ENCODE data around the gene EXOC6B. TPM values are rescaled to one million over a fixed set of nuclear protein-coding genes. Genes with fewer than 3 reads are reported as not detected.
A peak's percentile ranks its signal among the peaks of the same experiment; 100 is the strongest.

EXOC6B gene
- total RNA-seq, 2 experiments from 2014 or later: 8.5 to 8.6 TPM

DNA sequence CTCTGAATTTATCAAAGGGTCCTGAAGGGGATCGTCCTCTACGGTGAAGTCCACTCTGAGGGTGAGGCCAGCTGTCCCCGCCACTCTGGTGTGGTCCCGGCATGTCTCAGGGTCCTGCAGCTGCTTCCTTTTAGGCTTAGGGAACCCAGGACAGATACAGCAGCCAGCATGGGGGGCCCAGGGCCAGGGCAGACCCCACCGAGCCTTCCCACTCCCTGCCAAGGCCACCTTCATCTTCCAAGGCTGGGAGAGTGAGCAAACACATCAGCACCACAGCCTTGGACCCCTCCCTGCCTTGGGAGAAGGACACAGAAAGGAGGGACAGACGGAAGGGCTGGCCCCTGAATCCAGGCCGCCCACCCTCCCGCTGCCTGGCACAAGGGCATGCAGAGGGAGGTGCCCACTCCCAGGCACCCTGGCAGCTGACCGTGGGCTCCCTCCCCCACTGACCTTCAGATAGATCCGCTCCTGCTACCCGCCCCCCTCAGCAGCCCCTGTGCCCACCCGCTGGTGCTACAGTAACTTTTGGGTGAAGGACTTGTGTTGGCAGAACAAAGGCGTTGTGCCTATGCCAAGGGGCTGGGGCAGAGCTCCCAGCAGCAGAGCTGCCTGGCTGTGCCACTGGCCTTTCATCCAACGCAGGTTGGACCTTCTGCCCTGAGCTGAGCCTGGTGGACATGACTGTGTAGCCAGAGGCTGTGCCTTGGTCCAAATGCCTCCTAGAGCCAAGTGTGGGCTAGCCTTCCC, 685.8 kb downstream of the EXOC6B start:
- CTCF ChIA-PET: interaction anchor here (0.9 to 1.5 kb wide), 3 partner anchors 10 to 216 kb away, joined by 4 read pairs; no protein-coding TSS in a partner anchor
- no peaks in the 10 kb centered on the region for H3K36me3 Mint-ChIP-seq
- intact Hi-C loops (cut with micrococcal nuclease): loop anchor here (10.0 kb wide), 1 partner anchor 605 kb away; no protein-coding TSS in a partner anchor

DNA sequence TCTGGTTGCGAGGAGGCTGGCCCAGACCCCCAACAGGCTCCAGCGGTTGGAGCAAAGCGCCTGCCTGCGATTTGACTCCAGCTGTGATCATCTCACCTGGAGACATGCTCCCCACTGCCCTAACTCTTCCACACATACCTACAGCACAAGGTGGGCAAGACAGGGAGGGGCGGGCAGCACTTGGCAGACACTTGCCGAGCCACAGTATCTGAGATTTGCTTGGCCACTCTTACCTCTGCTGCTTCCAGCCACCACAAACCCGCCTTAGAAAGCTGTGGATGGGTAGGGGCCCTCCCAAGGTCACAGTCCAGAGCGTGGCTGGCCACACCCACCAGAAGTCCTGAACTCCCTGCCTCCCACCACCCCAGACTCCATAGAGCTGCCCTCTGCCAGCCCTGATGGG, 686.4 kb downstream of the EXOC6B start:
- Mint-ChIP-seq H3K4me1 (ENCODE audit: low read depth) (peaks cover 8% of the 10 kb centered on the region), H3K27ac (no peak overlapping the region), H3K36me3 (no peaks in the 10 kb centered on the region), H3K27me3 (peaks cover 20% of the 10 kb centered on the region), H3K4me3 (no peak overlapping the region), H3K9me3 (no peaks in the 10 kb centered on the region)
- intact Hi-C loops (cut with micrococcal nuclease): no loop called here
- CTCF ChIA-PET: interaction anchor here (1.5 kb wide), 1 partner anchor 11 kb away, joined by 4 read pairs; no protein-coding TSS in a partner anchor
- POLR2A ChIA-PET: no interaction called here
- DNase-seq: no peak

More for the DNA sequence above, 685.8 kb downstream of the EXOC6B start:
- no peaks in the 10 kb centered on the region for H3K9me3 Mint-ChIP-seq
- POLR2A ChIA-PET: no interaction called here
- H3K27ac Mint-ChIP-seq: no peak overlapping the region
- peaks cover 20% of the 10 kb centered on the region for H3K27me3 Mint-ChIP-seq
- no peak for DNase-seq
- no peak overlapping the region for H3K4me3 Mint-ChIP-seq
- H3K4me1 Mint-ChIP-seq (ENCODE audit: low read depth): peaks cover 9% of the 10 kb centered on the region

DNA sequence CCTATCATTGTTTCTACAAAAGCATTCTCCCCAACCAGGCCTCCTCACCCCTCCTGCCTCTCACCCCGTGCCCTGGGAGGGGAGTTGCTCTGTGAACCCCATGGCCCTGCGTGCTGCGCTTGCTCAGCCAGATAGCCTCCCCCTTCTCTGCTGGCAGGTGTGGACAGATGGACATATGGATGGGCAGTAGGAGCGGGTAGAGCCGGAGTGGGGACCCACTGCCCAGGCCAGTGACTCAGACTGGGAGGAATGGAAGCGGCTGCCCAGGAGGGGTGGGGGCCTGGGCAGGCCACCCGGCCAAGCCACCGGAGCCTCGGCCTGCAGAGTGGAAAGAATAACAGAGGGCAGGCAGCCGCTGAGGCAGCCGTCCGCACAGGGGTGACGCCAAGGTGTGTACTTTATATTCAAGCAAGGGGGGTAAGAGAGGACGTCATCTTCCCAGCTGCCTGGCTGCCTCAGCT, 686.9 kb downstream of the EXOC6B start:
- Mint-ChIP-seq H3K4me1 (ENCODE audit: low read depth) (peaks cover 5% of the 10 kb centered on the region), H3K27ac (no peak overlapping the region), H3K36me3 (no peaks in the 10 kb centered on the region), H3K4me3 (no peak overlapping the region), H3K27me3 (peaks cover 18% of the 10 kb centered on the region), H3K9me3 (no peaks in the 10 kb centered on the region)
- ChIA-PET CTCF (interaction anchor here (1.5 to 2.0 kb wide), 2 partner anchors 12 to 215 kb away, joined by 4 to 5 read pairs; no protein-coding TSS in a partner anchor), POLR2A (no interaction called here)
- peak; percentile 8 for DNase-seq
- intact Hi-C loops (cut with micrococcal nuclease): no loop called here

DNA sequence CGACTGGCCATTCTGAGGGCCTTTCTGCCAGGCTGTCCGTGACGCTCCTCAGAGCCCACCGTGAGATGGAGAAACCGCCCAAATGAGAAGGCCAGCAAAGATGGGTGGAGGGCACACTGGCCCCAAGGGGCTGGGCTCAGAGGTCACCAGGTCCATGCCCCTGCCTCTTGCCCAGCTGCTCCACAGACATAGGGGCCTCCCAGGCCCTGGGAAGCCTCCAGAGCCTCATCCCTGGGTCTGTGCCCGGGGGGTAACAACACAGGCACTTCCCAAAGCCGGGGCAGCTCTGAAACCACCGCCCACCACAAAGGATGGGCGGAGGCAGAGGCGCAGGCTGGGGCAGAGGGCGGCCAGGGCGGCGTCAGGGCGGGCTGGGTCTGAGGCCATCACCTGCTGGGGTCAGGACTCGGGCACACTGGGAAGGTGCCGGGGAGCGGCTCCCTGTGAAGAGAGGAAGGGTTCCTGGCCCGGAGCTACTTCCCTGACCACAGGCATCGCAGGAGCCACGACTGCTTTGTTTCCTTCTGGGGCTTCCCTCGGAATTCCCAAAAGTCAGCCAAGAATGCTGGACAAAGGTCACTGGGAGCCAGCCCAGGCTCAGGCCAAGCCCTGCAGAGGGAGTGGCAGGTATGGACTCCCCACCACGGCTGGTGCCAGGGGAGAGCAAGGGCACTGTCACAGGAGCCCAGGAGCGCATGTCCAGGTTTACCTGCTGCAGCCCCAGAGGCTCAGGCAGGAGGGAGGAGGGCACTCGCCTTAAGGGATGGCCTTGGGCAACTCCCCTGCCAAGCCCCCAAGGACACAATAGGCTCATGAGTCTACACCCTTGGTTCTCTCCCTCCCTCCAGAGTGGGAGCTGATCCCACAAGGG, 687.6 kb downstream of the EXOC6B start:
- H3K9me3 Mint-ChIP-seq: no peaks in the 10 kb centered on the region
- H3K27ac Mint-ChIP-seq: no peak overlapping the region
- H3K4me1 Mint-ChIP-seq (ENCODE audit: low read depth): no peaks in the 10 kb centered on the region
- ChIA-PET CTCF (interaction anchor here (1.0 to 2.0 kb wide), 2 partner anchors 11 to 214 kb away, joined by 3 to 5 read pairs; no protein-coding TSS in a partner anchor), POLR2A (no interaction called here)
- peaks cover 11% of the 10 kb centered on the region for H3K27me3 Mint-ChIP-seq
- intact Hi-C loops (cut with micrococcal nuclease): no loop called here
- no peak for DNase-seq
- no peaks in the 10 kb centered on the region for H3K36me3 Mint-ChIP-seq
- no peak overlapping the region for H3K4me3 Mint-ChIP-seq

DNA sequence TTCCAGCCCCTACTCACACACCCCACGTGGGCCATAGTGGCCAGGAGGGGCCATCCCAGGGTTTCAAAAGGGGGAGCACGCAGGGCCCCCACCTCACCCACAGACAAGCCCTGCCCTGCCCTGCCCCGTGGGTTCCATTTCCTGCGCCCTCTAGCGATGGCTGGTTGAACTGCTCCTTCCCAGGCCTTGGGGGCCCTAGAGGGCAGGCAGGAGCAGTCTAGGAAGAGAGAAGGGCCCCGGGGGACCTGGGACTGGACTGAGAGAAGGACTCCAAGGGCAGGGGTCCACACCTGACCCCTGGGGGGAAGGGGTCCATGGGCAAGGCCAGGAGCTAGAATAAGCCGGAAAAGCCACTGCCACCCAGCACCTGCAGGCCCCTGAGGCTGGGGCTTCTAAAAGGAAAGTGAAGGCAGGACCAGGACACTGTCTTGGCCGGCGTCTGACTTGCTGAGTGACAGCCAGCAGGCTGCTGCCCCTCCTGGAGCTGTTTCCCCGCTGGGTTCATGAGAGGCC, 688.3 kb downstream of the EXOC6B start:
- Mint-ChIP-seq H3K27ac (no peak overlapping the region), H3K9me3 (no peaks in the 10 kb centered on the region), H3K4me3 (no peak overlapping the region), H3K36me3 (no peaks in the 10 kb centered on the region), H3K4me1 (ENCODE audit: low read depth) (no peaks in the 10 kb centered on the region), H3K27me3 (peaks cover 8% of the 10 kb centered on the region)
- CTCF ChIA-PET: interaction anchor here (1.0 to 2.0 kb wide), 2 partner anchors 11 to 213 kb away, joined by 3 to 5 read pairs; no protein-coding TSS in a partner anchor
- POLR2A ChIA-PET: no interaction called here
- intact Hi-C loops (cut with micrococcal nuclease): no loop called here
- DNase-seq: peak; percentile 71

DNA sequence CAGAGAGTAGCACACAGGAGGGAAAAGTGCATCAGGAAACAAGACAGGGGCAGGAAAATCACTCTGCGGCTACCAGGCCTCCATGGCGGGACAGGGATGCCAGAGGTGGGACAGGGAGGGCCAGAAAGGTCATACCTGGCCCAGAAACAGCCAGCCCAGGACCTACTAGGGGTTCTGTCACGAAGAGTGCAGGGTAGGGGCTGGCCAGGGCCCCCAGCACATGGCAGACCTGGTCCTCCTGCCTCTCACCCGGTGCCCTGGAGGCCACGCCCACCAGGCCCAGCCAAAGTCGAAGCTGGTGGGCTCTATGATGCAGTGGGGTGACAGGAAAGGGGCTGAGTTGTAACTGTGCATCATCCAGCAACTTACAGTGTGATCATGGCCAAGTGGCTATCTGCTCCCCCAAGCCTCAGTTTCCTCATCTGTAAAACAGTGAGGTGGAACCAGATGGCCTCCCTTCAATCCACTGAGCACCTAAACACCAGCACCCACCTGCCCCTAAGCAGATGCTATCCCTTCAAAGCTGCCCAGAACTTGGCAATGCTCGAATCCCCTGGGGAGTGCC, 688.8 kb downstream of the EXOC6B start:
- Mint-ChIP-seq H3K4me3 (no peak overlapping the region), H3K27me3 (peaks cover 2% of the 10 kb centered on the region), H3K27ac (no peak overlapping the region), H3K36me3 (no peaks in the 10 kb centered on the region), H3K4me1 (ENCODE audit: low read depth) (no peaks in the 10 kb centered on the region), H3K9me3 (no peaks in the 10 kb centered on the region)
- ChIA-PET POLR2A (no interaction called here), CTCF (interaction anchor here (1.0 to 2.0 kb wide), 3 partner anchors 12 to 443 kb away, joined by 3 to 5 read pairs (median 3); no protein-coding TSS in a partner anchor)
- no peak for DNase-seq
- intact Hi-C loops (cut with micrococcal nuclease): no loop called here

DNA sequence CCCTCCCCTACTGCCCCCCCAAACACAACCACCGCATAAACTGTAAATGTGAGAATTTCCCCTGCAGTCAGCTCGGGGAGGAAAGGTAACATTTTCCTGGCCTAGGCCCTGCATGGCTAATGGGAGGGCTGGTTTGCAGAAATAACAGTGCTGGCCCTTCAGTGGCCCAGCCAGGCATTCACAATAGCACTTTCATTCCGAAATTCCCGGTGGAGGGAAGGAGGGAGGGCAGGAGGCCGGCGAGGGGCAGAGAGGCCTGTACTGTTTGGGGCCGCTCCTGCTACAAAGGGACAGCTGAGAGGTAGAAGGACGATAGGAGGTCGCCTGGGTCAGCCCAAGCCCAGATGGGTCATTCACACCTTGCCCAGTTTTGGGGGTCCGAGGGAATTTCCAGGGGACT, 689.5 kb downstream of the EXOC6B start:
- H3K27ac Mint-ChIP-seq: no peak overlapping the region
- no peak overlapping the region for H3K4me3 Mint-ChIP-seq
- intact Hi-C loops (cut with micrococcal nuclease): no loop called here
- no peak for DNase-seq
- H3K9me3 Mint-ChIP-seq: no peaks in the 10 kb centered on the region
- ChIA-PET POLR2A (no interaction called here), CTCF (interaction anchor here (1.4 kb wide), 1 partner anchor 444 kb away, joined by 3 read pairs; no protein-coding TSS in a partner anchor)
- H3K4me1 Mint-ChIP-seq (ENCODE audit: low read depth): no peaks in the 10 kb centered on the region
- H3K36me3 Mint-ChIP-seq: no peaks in the 10 kb centered on the region
- peaks cover under 1% of the 10 kb centered on the region for H3K27me3 Mint-ChIP-seq

DNA sequence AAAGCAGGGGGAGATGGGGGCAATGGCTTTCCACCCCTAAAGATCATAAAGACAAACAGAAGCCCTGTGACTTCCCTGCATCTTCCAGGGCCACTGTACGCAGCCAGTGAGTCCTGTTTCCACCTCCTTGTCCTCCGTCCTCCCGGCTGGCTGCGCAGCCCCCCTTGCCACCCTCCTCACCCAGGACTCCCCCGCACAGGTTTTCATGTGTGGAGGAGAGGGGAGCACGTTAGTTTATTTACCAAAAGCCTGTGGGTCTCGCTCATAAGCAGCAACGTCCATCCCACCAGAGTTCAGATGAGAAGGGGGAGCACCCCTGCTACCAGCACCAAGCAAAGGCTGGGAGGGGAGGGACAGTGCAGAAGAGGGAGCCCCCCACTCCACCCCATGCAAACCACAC, 689.9 kb downstream of the EXOC6B start:
- Mint-ChIP-seq H3K9me3 (no peaks in the 10 kb centered on the region), H3K27me3 (no peaks in the 10 kb centered on the region), H3K4me3 (no peak overlapping the region), H3K4me1 (ENCODE audit: low read depth) (no peaks in the 10 kb centered on the region), H3K27ac (no peak overlapping the region), H3K36me3 (no peaks in the 10 kb centered on the region)
- no peak for DNase-seq
- ChIA-PET POLR2A (no interaction called here), CTCF (interaction anchor here (1.4 kb wide), 1 partner anchor 444 kb away, joined by 3 read pairs; no protein-coding TSS in a partner anchor)
- intact Hi-C loops (cut with micrococcal nuclease): no loop called here

DNA sequence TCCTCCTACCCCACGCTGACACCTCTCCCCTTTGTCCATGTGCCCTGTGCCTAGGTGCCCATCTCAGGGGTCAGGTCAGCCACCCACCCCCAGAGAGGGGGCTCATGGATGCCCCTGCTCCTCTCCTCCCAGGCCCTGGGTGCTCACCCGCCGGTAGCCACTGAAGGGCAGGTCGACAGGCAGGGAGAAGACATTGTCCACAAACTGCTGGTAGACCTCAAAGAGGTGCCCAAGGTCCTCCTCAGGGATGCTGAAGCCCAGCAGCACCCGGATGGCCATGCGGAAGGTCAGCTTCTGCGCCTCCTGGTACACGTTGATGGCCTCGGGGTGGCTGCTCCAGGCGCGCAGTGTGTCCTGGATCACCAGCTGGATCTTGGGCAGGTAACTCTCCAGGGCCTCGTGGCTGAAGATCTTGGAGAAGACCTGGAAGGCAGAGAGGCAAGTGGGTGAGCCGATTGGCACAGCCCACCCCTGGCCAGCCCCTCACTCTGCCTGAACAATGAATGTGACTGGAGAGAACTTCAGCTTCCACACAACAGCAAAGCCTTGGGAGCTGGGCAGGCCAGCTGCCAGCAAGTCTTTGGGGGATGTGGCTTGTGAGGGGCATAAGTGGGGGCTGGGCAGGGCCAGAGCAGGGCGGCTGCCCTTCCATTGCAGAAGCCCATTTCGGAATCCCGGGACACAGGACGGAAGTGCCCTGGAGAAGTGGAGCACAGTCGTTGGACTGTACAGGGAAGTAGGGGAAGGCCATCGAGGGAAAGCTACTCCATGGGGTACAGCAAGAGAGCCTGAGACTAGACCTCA, 690.6 kb downstream of the EXOC6B start:
- DNase-seq: no peak

DNA sequence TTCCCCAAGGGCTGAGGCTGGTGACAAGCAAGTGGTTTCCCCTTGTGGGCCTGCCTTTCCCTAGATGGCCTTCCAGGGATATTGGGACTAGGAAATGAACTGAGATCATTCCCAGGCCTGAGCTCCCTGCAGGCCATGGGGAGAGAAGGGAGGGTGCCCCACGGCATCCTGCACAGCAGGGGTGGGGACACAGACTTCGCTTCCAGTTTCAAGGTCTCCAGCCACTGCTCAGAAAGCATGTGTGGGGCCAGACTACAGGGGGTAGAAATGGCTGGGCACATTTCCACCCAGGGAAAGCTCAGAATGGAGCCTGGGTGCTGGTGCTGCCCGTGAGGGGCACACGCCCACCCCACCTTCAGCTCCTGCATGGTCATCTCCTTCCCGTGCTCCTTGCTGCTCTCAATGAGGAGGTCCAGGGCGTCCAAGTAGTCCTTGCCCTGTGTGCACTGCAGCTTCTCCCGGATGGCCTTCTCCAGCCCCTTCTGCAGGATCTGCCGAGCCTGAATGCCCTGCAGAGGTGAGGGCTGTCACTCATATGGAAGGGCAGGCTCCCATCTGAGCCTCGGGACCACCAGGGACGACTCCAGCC, 691.3 kb downstream of the EXOC6B start:
- no peak overlapping the region for H3K27ac Mint-ChIP-seq
- no peaks in the 10 kb centered on the region for H3K9me3 Mint-ChIP-seq
- no peaks in the 10 kb centered on the region for H3K27me3 Mint-ChIP-seq
- intact Hi-C loops (cut with micrococcal nuclease): no loop called here
- H3K4me3 Mint-ChIP-seq: no peak overlapping the region
- ChIA-PET POLR2A (no interaction called here), CTCF (no interaction called here)
- H3K4me1 Mint-ChIP-seq (ENCODE audit: low read depth): no peaks in the 10 kb centered on the region
- no peak for DNase-seq
- H3K36me3 Mint-ChIP-seq: no peaks in the 10 kb centered on the region

More for the DNA sequence above, 690.6 kb downstream of the EXOC6B start:
- H3K27me3 Mint-ChIP-seq: no peaks in the 10 kb centered on the region
- POLR2A ChIA-PET: no interaction called here
- no peaks in the 10 kb centered on the region for H3K36me3 Mint-ChIP-seq
- no peaks in the 10 kb centered on the region for H3K4me1 Mint-ChIP-seq (ENCODE audit: low read depth)
- H3K9me3 Mint-ChIP-seq: no peaks in the 10 kb centered on the region
- no peak overlapping the region for H3K4me3 Mint-ChIP-seq
- H3K27ac Mint-ChIP-seq: no peak overlapping the region
- intact Hi-C loops (cut with micrococcal nuclease): no loop called here
- CTCF ChIA-PET: no interaction called here

Measured in activated CD4-positive, alpha-beta memory T cell treated with anti-CD3 and anti-CD28 coated beads for 36 hours (primary cell).